Liver (tissue), 9 donors: ENCODE measurements around the gene PCMT1. TPM values are rescaled to one million over a fixed set of nuclear protein-coding genes. Genes with fewer than 3 reads are reported as not detected.

ENCODE experiments used
- DNase-seq: peaks from one replicate; pipeline ENCODE4 v3.0.0-alpha.2; 2017; ENCODE audit warnings: low spot score
- H3K27ac ChIP-seq, 2 donors: one replicate each; pipeline ENCODE4 v1.7.0; 2013; ENCODE audit warnings: inconsistent platforms in 2 of 2, low read length in 2 of 2, control low read depth in 1 of 2, low read depth in 1 of 2, mild to moderate bottlenecking in 1 of 2
- H3K27me3 ChIP-seq, 4 donors: one replicate each; pipeline versions ENCODE4 v1.6.1 to v1.7.0; 2013; ENCODE audit warnings: low read length in 3 of 4, inconsistent platforms in 1 of 4, mild to moderate bottlenecking in 1 of 4, moderate library complexity in 1 of 4; ENCODE audit not compliant: control insufficient read depth in 4 of 4, insufficient read depth in 4 of 4
- H3K36me3 ChIP-seq, 4 donors: one replicate each; pipeline versions ENCODE4 v1.6.1 to v1.7.0; 2013; ENCODE audit warnings: low read length in 3 of 4, mild to moderate bottlenecking in 3 of 4, low read depth in 1 of 4, moderate library complexity in 1 of 4; ENCODE audit not compliant: control insufficient read depth in 4 of 4, insufficient read depth in 3 of 4
- H3K4me1 ChIP-seq, 4 donors: one replicate each; pipeline versions ENCODE4 v1.6.1 to v1.7.0; 2013; ENCODE audit warnings: low read length in 3 of 4, mild to moderate bottlenecking in 3 of 4, moderate library complexity in 1 of 4; ENCODE audit not compliant: control insufficient read depth in 4 of 4, insufficient read depth in 4 of 4
- H3K4me3 ChIP-seq, 3 donors: one replicate each; pipeline versions ENCODE4 v1.6.1 to v1.7.0; 2013; ENCODE audit warnings: low read length in 3 of 3, control low read depth in 1 of 3, low read depth in 1 of 3, mild to moderate bottlenecking in 1 of 3
- H3K9ac ChIP-seq, 2 donors: one replicate each; pipeline ENCODE4 v1.7.0; 2013; ENCODE audit warnings: low read length in 2 of 2, mild to moderate bottlenecking in 2 of 2, moderate library complexity in 2 of 2, control low read depth in 1 of 2, low read depth in 1 of 2
- H3K9me3 ChIP-seq, 4 donors: one replicate each; pipeline versions ENCODE4 v1.6.1 to v1.7.0; 2013; ENCODE audit warnings: low read length in 3 of 4; ENCODE audit not compliant: control insufficient read depth in 4 of 4
- CTCF ChIP-seq: fragments of 150-350 bp; IDR thresholded peaks from 2 replicates; pipeline ENCODE4 v1.5.1; 2017; ENCODE audit warnings: improper control_type of control experiment, low read depth, low read length; ENCODE audit not compliant: missing input control
- EGR1 ChIP-seq, 2 donors: IDR thresholded peaks; 2 replicates each; pipeline ENCODE4 v1.6.1; 2016 to 2018; ENCODE audit warnings: antibody characterized with exemption in 2 of 2, low read depth in 2 of 2
- FOXA1 ChIP-seq: IDR thresholded peaks from 2 replicates; pipeline ENCODE4 v1.6.1; 2016; ENCODE audit warnings: antibody characterized with exemption
- FOXA2 ChIP-seq: IDR thresholded peaks from 2 replicates; pipeline ENCODE4 v1.6.1; 2016; ENCODE audit warnings: antibody characterized with exemption
- GABPA ChIP-seq, 2 donors: IDR thresholded peaks in 1 of 2; conservative IDR thresholded peaks in 1 of 2; 2 replicates each; pipeline ENCODE4 v1.6.1; 2016; ENCODE audit warnings: antibody characterized with exemption in 2 of 2, mild to moderate bottlenecking in 1 of 2, moderate library complexity in 1 of 2
- HNF4A ChIP-seq, 2 donors: conservative IDR thresholded peaks; 2 replicates each; pipeline ENCODE4 v1.6.1; 2016; ENCODE audit warnings: antibody characterized with exemption in 2 of 2, mild to moderate bottlenecking in 2 of 2
- HNF4G ChIP-seq: IDR thresholded peaks from 2 replicates; pipeline ENCODE4 v1.6.1; 2016; ENCODE audit warnings: antibody characterized with exemption
- JUND ChIP-seq, 2 donors: IDR thresholded peaks; 2 replicates each; pipeline ENCODE4 v1.6.1; 2016; ENCODE audit warnings: antibody characterized with exemption in 2 of 2
- NR2F2 ChIP-seq: IDR thresholded peaks from 2 replicates; pipeline ENCODE4 v1.6.1; 2016; ENCODE audit warnings: antibody characterized with exemption
- RAD21 ChIP-seq, 2 donors: IDR thresholded peaks; 2 replicates each; pipeline ENCODE4 v1.6.1; 2016; ENCODE audit warnings: antibody characterized with exemption in 2 of 2, mild to moderate bottlenecking in 2 of 2
- REST ChIP-seq: IDR thresholded peaks from 2 replicates; pipeline ENCODE4 v1.6.1; 2016; ENCODE audit warnings: antibody characterized with exemption, mild to moderate bottlenecking
- RXRA ChIP-seq, 2 donors: IDR thresholded peaks; 2 replicates each; pipeline ENCODE4 v1.6.1; 2017 to 2018; ENCODE audit warnings: antibody characterized with exemption in 2 of 2, mild to moderate bottlenecking in 1 of 2
- SP1 ChIP-seq: IDR thresholded peaks from 2 replicates; pipeline ENCODE4 v1.6.1; 2018; ENCODE audit warnings: antibody characterized with exemption, mild to moderate bottlenecking
- TAF1 ChIP-seq: conservative IDR thresholded peaks from 2 replicates; pipeline ENCODE4 v1.6.1; 2016; ENCODE audit warnings: antibody characterized with exemption, mild to moderate bottlenecking
- YY1 ChIP-seq: IDR thresholded peaks from 2 replicates; pipeline ENCODE4 v1.6.1; 2016; ENCODE audit warnings: antibody characterized with exemption, mild to moderate bottlenecking
- WGBS: extraction: QIAGEN DNeasy Blood & Tissue Kit; methylation state at CpG from one replicate; pipeline ENCODE4 v1.1.7; 2013; 5-methylcytosine and 5-hydroxymethylcytosine counted together
- polyA plus RNA-seq, 2 donors: library from polyadenylated mRNA; stranded (reverse) in 1 of 2; unstranded in 1 of 2; fragments of 200-250 nt in 1 of 2; fragments of >200 nt in 1 of 2; fragmentation: Nextera tagmentation in 1 of 2; extraction: Ambion mirVana in 1 of 2; gene quantifications; one replicate each; pipeline versions ENCODE4 v1.2.1 to v1.2.3, GENCODE V29; 2013 to 2015
- total RNA-seq, 2 donors: library from RNA; depleted of rRNA; stranded (reverse); fragments of >200 nt; gene quantifications; one replicate each; pipeline ENCODE4 v1.2.3, GENCODE V29; 2014
- TF ChIP-seq, protein P1 (sequence below): IDR thresholded peaks from 2 replicates; pipeline ENCODE4 v1.6.1; 2016; ENCODE audit warnings: antibody characterized with exemption
- TF ChIP-seq, protein P2 (sequence below): IDR thresholded peaks from 2 replicates; pipeline ENCODE4 v1.6.1; 2016; ENCODE audit warnings: antibody characterized with exemption
- TF ChIP-seq, protein P3 (sequence below): IDR thresholded peaks from 2 replicates; pipeline ENCODE4 v1.6.1; 2016; ENCODE audit warnings: antibody characterized with exemption
- donor health status: healthy.
- donor health status: healthy.
- donor health status: healthy.
- donor health status: healthy.
- donor health status: healthy.

PCMT1 gene
- total and polyA plus RNA-seq, 4 donors, result 56.8 to 78.8 (median 75.0) TPM

GRCh38 chr6:149777624-149778023 lies 28.1 kb downstream of the PCMT1 start:
- Histone ChIP-seq H3K36me3 (peaks cover 0 to 18% (median 10%) of the 10 kb centered on the region in 4 donors), H3K27me3 (no peaks in the 10 kb centered on the region), H3K27ac (no peak overlapping the region), H3K4me1 (no peaks in the 10 kb centered on the region), H3K4me3 (no peak overlapping the region), H3K9me3 (no peaks in the 10 kb centered on the region), H3K9ac (no peak overlapping the region)
- DNase-seq, result no peak
- 99% methylated on average over 1 of the region's 1 CpG for WGBS
- TF ChIP-seq CTCF, result no peak
- TF ChIP-seq RXRA (IDR thresholded peaks at IDR 0.05), result no peak
- no peak for TF ChIP-seq REST
- no peak for TF ChIP-seq NR2F2
- TF ChIP-seq, protein P1, sequence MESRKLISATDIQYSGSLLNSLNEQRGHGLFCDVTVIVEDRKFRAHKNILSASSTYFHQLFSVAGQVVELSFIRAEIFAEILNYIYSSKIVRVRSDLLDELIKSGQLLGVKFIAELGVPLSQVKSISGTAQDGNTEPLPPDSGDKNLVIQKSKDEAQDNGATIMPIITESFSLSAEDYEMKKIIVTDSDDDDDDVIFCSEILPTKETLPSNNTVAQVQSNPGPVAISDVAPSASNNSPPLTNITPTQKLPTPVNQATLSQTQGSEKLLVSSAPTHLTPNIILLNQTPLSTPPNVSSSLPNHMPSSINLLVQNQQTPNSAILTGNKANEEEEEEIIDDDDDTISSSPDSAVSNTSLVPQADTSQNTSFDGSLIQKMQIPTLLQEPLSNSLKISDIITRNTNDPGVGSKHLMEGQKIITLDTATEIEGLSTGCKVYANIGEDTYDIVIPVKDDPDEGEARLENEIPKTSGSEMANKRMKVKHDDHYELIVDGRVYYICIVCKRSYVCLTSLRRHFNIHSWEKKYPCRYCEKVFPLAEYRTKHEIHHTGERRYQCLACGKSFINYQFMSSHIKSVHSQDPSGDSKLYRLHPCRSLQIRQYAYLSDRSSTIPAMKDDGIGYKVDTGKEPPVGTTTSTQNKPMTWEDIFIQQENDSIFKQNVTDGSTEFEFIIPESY, result no peak
- no peak for TF ChIP-seq FOXA1
- TF ChIP-seq, protein P2, sequence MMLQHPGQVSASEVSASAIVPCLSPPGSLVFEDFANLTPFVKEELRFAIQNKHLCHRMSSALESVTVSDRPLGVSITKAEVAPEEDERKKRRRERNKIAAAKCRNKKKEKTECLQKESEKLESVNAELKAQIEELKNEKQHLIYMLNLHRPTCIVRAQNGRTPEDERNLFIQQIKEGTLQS, result no peak
- no peak for TF ChIP-seq SP1
- TF ChIP-seq, protein P3, sequence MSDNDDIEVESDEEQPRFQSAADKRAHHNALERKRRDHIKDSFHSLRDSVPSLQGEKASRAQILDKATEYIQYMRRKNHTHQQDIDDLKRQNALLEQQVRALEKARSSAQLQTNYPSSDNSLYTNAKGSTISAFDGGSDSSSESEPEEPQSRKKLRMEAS, result no peak
- no peak for TF ChIP-seq FOXA2
- TF ChIP-seq HNF4G, result no peak
- TF ChIP-seq GABPA (IDR thresholded peaks at IDR 0.05 in 1 of 2, conservative IDR thresholded peaks at IDR 0.05 in 1 of 2), result no peak
- TF ChIP-seq EGR1 (IDR thresholded peaks at IDR 0.05; ENCODE audit: low read depth in 2 of 2), result no peak
- no peak for TF ChIP-seq JUND (IDR thresholded peaks at IDR 0.05)
- no peak for TF ChIP-seq TAF1
- TF ChIP-seq RAD21 (IDR thresholded peaks at IDR 0.05), result no peak
- no peak for TF ChIP-seq HNF4A (conservative IDR thresholded peaks at IDR 0.05)
- TF ChIP-seq YY1, result no peak
